Stimulated activated effector memory CD8-positive, alpha-beta T cell treated with anti-CD3 and anti-CD28 coated beads, Interleukin-12 subunit alpha, Interleukin-12 subunit beta, amount 100 ng/mL, for 72 hours (primary cell): ENCODE data around the gene CNPY2.
"Not testable (repeated sequence)": the region's sequence is repeated elsewhere in the genome, so short reads cannot be mapped to it uniquely, and the experiment has no call there.

ENCODE experiments used
- ATAC-seq: fragments of 150-1000 bp; cut with Tn5 transposase; 2 replicates; pipeline ENCODE4 v1.10.0; 2021
- DNase-seq, 2 donors: peaks; one replicate each; pipeline ENCODE4 v3.0.0; 2021 to 2022; ENCODE audit warnings: low spot score in 2 of 2
- H3K27ac Mint-ChIP-seq: one replicate; pipeline ENCODE4 v1.8.0; 2022; ENCODE audit warnings: mild to moderate bottlenecking, mixed read lengths
- H3K36me3 Mint-ChIP-seq: one replicate; pipeline ENCODE4 v1.8.0; 2022; ENCODE audit warnings: mild to moderate bottlenecking, mixed read lengths
- H3K4me1 Mint-ChIP-seq: one replicate; pipeline ENCODE4 v1.8.0; 2022; ENCODE audit warnings: mixed read lengths
- H3K4me3 Mint-ChIP-seq: one replicate; pipeline ENCODE4 v1.8.0; 2022; ENCODE audit warnings: mild to moderate bottlenecking, mixed read lengths
- H3K9me3 Mint-ChIP-seq: one replicate; pipeline ENCODE4 v1.8.0; 2022; ENCODE audit warnings: mixed read lengths

CNPY2 gene

GRCh38 chr12:56338308-56339157 lies 22.7 kb upstream of the CNPY2 start, which contains the start of gene IL23A:
Gene IL23A, plus strand, starts transcription at chr12:56338884. Its CDS starts 161 bp downstream, at chr12:56339045.
- Mint-ChIP-seq H3K36me3 (peaks cover 55% of the 10 kb centered on the region), H3K4me3 (peak within 1 kb of the TSS; percentile 92), H3K9me3 (no peaks in the 10 kb centered on the region), H3K27ac (peak within 1 kb of the TSS; percentile 98), H3K4me1 (peaks cover 42% of the 10 kb centered on the region)
- DNase-seq = peak; percentile 58 to 89
- peak; percentile 86 for ATAC-seq

- Mint-ChIP-seq H3K36me3 (peaks cover 55% of the 10 kb centered on the region), H3K4me1 (peaks cover 50% of the 10 kb centered on the region), H3K27ac (peak overlapping the region; percentile 98), H3K9me3 (no peaks in the 10 kb centered on the region), H3K4me3 (peak overlapping the region; percentile 92)
- ATAC-seq (no peak), DNase-seq (no peak)
These were observed 22.0 kb upstream of the CNPY2 start for GRCh38 chr12:56337753-56338251.

GRCh38 chr12:56336361-56337167 lies 20.8 kb upstream of the CNPY2 start:
- Mint-ChIP-seq H3K9me3 (no peaks in the 10 kb centered on the region), H3K4me3 (no peak overlapping the region), H3K4me1 (peaks cover 54% of the 10 kb centered on the region), H3K36me3 (peaks cover 45% of the 10 kb centered on the region), H3K27ac (peak overlapping the region; percentile 53)
- no peak for DNase-seq
- no peak for ATAC-seq

GRCh38 chr12:56335527-56335926 lies 19.7 kb upstream of the CNPY2 start:
- peaks cover 35% of the 10 kb centered on the region for H3K36me3 Mint-ChIP-seq
- H3K9me3 Mint-ChIP-seq = not testable (repeated sequence)

GRCh38 chr12:56334490-56334793 lies 18.7 kb upstream of the CNPY2 start:
- peak overlapping the region; percentile 88 for H3K4me3 Mint-ChIP-seq
- H3K27ac Mint-ChIP-seq = peak overlapping the region; percentile 99
- no peaks in the 10 kb centered on the region for H3K9me3 Mint-ChIP-seq
- DNase-seq (no peak), ATAC-seq (no peak)
- peaks cover 30% of the 10 kb centered on the region for H3K36me3 Mint-ChIP-seq
- H3K4me1 Mint-ChIP-seq = peaks cover 52% of the 10 kb centered on the region

More at GRCh38 chr12:56335527-56335926, 19.7 kb upstream of the CNPY2 start:
- peak overlapping the region; percentile 99 for H3K27ac Mint-ChIP-seq
- H3K4me3 Mint-ChIP-seq, DNase-seq, ATAC-seq: not testable (repeated sequence)
- peaks cover 59% of the 10 kb centered on the region for H3K4me1 Mint-ChIP-seq

GRCh38 chr12:56333679-56334489 lies 18.1 kb upstream of the CNPY2 start, which contains the start of gene PAN2:
Gene PAN2, minus strand, starts transcription at chr12:56334000. Its CDS starts 906 bp downstream, at chr12:56333094.
- ATAC-seq (peak; percentile 95), DNase-seq (peak; percentile 79 to 96)
- Mint-ChIP-seq H3K27ac (peak within 1 kb of the TSS; percentile 99), H3K36me3 (peaks cover 24% of the 10 kb centered on the region), H3K9me3 (no peaks in the 10 kb centered on the region), H3K4me3 (peak within 1 kb of the TSS; percentile 88), H3K4me1 (peaks cover 46% of the 10 kb centered on the region)

- Mint-ChIP-seq H3K36me3 (peaks cover 18% of the 10 kb centered on the region), H3K4me3 (peak overlapping the region; percentile 88), H3K4me1 (peaks cover 40% of the 10 kb centered on the region), H3K9me3 (no peaks in the 10 kb centered on the region), H3K27ac (peak overlapping the region; percentile 99)
- ATAC-seq (peak; percentile 48), DNase-seq (no peak)
These were observed 17.4 kb upstream of the CNPY2 start for GRCh38 chr12:56333197-56333678.

- Mint-ChIP-seq H3K4me3 (peak overlapping the region; percentile 88), H3K9me3 (no peaks in the 10 kb centered on the region), H3K27ac (peak overlapping the region; percentile 99), H3K36me3 (peaks cover 23% of the 10 kb centered on the region), H3K4me1 (peaks cover 34% of the 10 kb centered on the region)
- DNase-seq = peak in 1 of 2 donors; percentile 53
- ATAC-seq = no peak
These were observed 16.9 kb upstream of the CNPY2 start for GRCh38 chr12:56332512-56333196.

- no peaks in the 10 kb centered on the region for H3K9me3 Mint-ChIP-seq
- H3K27ac Mint-ChIP-seq = no peak overlapping the region
- peaks cover 24% of the 10 kb centered on the region for H3K4me1 Mint-ChIP-seq
- no peak for DNase-seq
- no peak overlapping the region for H3K4me3 Mint-ChIP-seq
- H3K36me3 Mint-ChIP-seq = peaks cover 39% of the 10 kb centered on the region
- ATAC-seq = no peak
These were observed 15.2 kb upstream of the CNPY2 start for GRCh38 chr12:56330936-56331490.

GRCh38 chr12:56326533-56326932 lies 10.7 kb upstream of the CNPY2 start:
- H3K4me1 Mint-ChIP-seq = peaks cover 5% of the 10 kb centered on the region
- peak overlapping the region; percentile 73 for H3K27ac Mint-ChIP-seq
- DNase-seq (no peak), ATAC-seq (no peak)
- no peaks in the 10 kb centered on the region for H3K9me3 Mint-ChIP-seq
- peaks cover 43% of the 10 kb centered on the region for H3K36me3 Mint-ChIP-seq
- H3K4me3 Mint-ChIP-seq = no peak overlapping the region

- peak overlapping the region; percentile 73 for H3K27ac Mint-ChIP-seq
- DNase-seq (no peak), ATAC-seq (no peak)
- H3K9me3 Mint-ChIP-seq = no peaks in the 10 kb centered on the region
- H3K36me3 Mint-ChIP-seq = peaks cover 48% of the 10 kb centered on the region
- H3K4me1 Mint-ChIP-seq = peaks cover under 1% of the 10 kb centered on the region
- H3K4me3 Mint-ChIP-seq = no peak overlapping the region
These were observed 10.3 kb upstream of the CNPY2 start for GRCh38 chr12:56326126-56326525.

- H3K4me3 Mint-ChIP-seq = no peak overlapping the region
- no peak for ATAC-seq
- no peak for DNase-seq
- H3K27ac Mint-ChIP-seq = no peak overlapping the region
- no peaks in the 10 kb centered on the region for H3K9me3 Mint-ChIP-seq
- peaks cover 56% of the 10 kb centered on the region for H3K36me3 Mint-ChIP-seq
- H3K4me1 Mint-ChIP-seq = no peaks in the 10 kb centered on the region
These were observed 8.4 kb upstream of the CNPY2 start for GRCh38 chr12:56324206-56324605.

- DNase-seq, H3K9me3 Mint-ChIP-seq, H3K4me3 Mint-ChIP-seq, H3K27ac Mint-ChIP-seq, H3K4me1 Mint-ChIP-seq, ATAC-seq: not testable (repeated sequence)
- peaks cover 41% of the 10 kb centered on the region for H3K36me3 Mint-ChIP-seq
These were observed 5.8 kb upstream of the CNPY2 start for GRCh38 chr12:56321610-56322009.

- Mint-ChIP-seq H3K4me1 (peaks cover under 1% of the 10 kb centered on the region), H3K9me3 (no peaks in the 10 kb centered on the region), H3K36me3 (peaks cover 37% of the 10 kb centered on the region), H3K27ac (no peak overlapping the region), H3K4me3 (no peak overlapping the region)
- ATAC-seq (peak; percentile 29), DNase-seq (no peak)
These were observed 5.2 kb upstream of the CNPY2 start for GRCh38 chr12:56321027-56321426.
